ENCODE results near the gene POLR3B. TPM values are rescaled to one million over a fixed set of nuclear protein-coding genes. Genes with fewer than 3 reads are reported as not detected.
A peak's percentile ranks its signal among the peaks of the same experiment; 100 is the strongest.

POLR3B gene
- total and polyA plus RNA-seq, 2 of the 13 experiments (the other 11 are each of a cell fraction or from before 2014, with no cell fraction given) = 4.8 to 13.1 TPM

- TF ChIP-seq SP1 (IDR thresholded peaks at IDR 0.05) (no peak), SP1 (CRISPR knock-in tag; IDR thresholded peaks at IDR 0.05) (peak; percentile 86; the same call in 1 of the 2 replicates), ZNF501 (CRISPR knock-in tag; IDR thresholded peaks at IDR 0.05) (peak; percentile 99), KAT7 (CRISPR knock-in tag; IDR thresholded peaks at IDR 0.05; ENCODE audit: borderline replicate concordance) (peak; percentile 79), TFAP4 (IDR thresholded peaks at IDR 0.05; ENCODE audit: borderline replicate concordance, low read depth) (peak; percentile 78), NAIF1 (CRISPR knock-in tag; IDR thresholded peaks at IDR 0.05; ENCODE audit: borderline replicate concordance) (peak; percentile 71), ZZZ3 (CRISPR knock-in tag; IDR thresholded peaks at IDR 0.05; ENCODE audit: borderline replicate concordance) (peak; percentile 99), RFXAP (CRISPR knock-in tag; IDR thresholded peaks at IDR 0.05; ENCODE audit: borderline replicate concordance) (peak; percentile 79; the same call in 1 of the 2 replicates), MZF1 (CRISPR knock-in tag; IDR thresholded peaks at IDR 0.05; ENCODE audit: borderline replicate concordance) (no peak), USF2 (IDR thresholded peaks at IDR 0.05; ENCODE audit: low read depth, low read length) (no peak), USF2 (CRISPR knock-in tag; IDR thresholded peaks at IDR 0.05; ENCODE audit: borderline replicate concordance) (no peak), ZNF598 (CRISPR knock-in tag; IDR thresholded peaks at IDR 0.05; ENCODE audit: borderline replicate concordance) (peak; percentile 88; the same call in 1 of the 2 replicates), FOXK1 (CRISPR knock-in tag; IDR thresholded peaks at IDR 0.05; ENCODE audit: borderline replicate concordance, low read depth) (peak; percentile 77), ATAD3A (CRISPR knock-in tag; IDR thresholded peaks at IDR 0.05) (0 out of 2 replicates have a peak, but pooled peaks have one; percentile 20), NRL (CRISPR knock-in tag; IDR thresholded peaks at IDR 0.05; ENCODE audit: borderline replicate concordance) (peak; percentile 91; the same call in 1 of the 2 replicates), ZNF441 (CRISPR knock-in tag; IDR thresholded peaks at IDR 0.05; ENCODE audit: borderline replicate concordance) (peak; percentile 72; the same call in 1 of the 2 replicates), HBP1 (CRISPR knock-in tag; IDR thresholded peaks at IDR 0.05; ENCODE audit: low read depth) (peak; percentile 77; the same call in 1 of the 2 replicates), ZFP91 (CRISPR knock-in tag; IDR thresholded peaks at IDR 0.05; ENCODE audit: borderline replicate concordance) (peak; percentile 96), ZNF383 (CRISPR knock-in tag; IDR thresholded peaks at IDR 0.05; ENCODE audit: borderline replicate concordance) (peak; percentile 95), TRIM22 (IDR thresholded peaks at IDR 0.05) (no peak), MIER3 (CRISPR knock-in tag; IDR thresholded peaks at IDR 0.05; ENCODE audit: borderline replicate concordance) (peak; percentile 93), ZNF572 (CRISPR knock-in tag; IDR thresholded peaks at IDR 0.05) (peak; percentile 97)
Observed at GRCh38 chr12:106357549-106358395, at the start of gene POLR3B (continued).
